GM18909 (cell line): ENCODE measurements around the gene STEAP2.
"Not testable (repeated sequence)": the region's sequence is repeated elsewhere in the genome, so short reads cannot be mapped to it uniquely, and the experiment has no call there.

Experiments used
- ATAC-seq: cut with Tn5 transposase; IDR thresholded peaks from one replicate; pipeline ENCODE4 v1.9.1; 2021; ENCODE audit warnings: mild to moderate bottlenecking; ENCODE audit not compliant: unreplicated experiment, poor library complexity

Gene STEAP2

GRCh38 chr7:90232430-90232829 lies 20.9 kb downstream of the STEAP2 start:
- no peak for ATAC-seq

GRCh38 chr7:90233569-90233968 lies 22.0 kb downstream of the STEAP2 start:
- ATAC-seq: no peak

DNA sequence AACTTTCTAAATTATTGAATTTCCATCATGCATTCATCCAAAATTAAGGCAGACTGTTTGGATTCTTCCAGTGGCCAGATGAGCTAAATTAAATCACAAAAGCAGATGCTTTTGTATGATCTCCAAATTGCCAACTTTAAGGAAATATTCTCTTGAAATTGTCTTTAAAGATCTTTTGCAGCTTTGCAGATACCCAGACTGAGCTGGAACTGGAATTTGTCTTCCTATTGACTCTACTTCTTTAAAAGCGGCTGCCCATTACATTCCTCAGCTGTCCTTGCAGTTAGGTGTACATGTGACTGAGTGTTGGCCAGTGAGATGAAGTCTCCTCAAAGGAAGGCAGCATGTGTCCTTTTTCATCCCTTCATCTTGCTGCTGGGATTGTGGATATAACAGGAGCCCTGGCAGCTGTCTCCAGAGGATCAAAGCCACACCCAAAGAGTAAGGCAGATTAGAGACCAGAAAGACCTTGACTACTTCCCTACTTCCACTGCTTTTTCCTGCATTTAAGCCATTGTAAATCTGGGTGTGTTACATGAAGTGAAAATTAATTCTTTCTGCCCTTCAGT lies 25.3 kb downstream of the STEAP2 start:
- ATAC-seq: no peak

GRCh38 chr7:90238022-90238421 lies 26.5 kb downstream of the STEAP2 start:
- no peak for ATAC-seq

DNA sequence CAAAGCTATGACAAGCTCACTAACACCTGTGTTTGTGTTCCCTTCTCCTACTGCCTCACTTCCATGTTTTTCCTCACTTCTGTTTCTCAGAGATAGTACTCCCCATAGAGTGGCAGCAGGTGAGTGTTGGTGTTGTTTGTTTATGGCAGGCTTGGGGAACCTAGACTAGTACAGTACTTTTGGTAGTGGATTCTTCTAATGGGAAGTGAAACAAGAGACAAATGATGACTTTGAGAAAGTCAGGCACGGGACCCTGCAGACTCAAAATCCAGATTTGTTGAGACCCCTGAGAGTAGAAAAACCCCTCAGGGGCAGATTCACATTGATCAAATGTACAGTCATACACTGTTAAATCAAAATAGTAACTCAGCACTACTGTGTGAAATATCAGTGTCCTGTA lies 27.0 kb downstream of the STEAP2 start:
- peak; percentile 35 for ATAC-seq

DNA sequence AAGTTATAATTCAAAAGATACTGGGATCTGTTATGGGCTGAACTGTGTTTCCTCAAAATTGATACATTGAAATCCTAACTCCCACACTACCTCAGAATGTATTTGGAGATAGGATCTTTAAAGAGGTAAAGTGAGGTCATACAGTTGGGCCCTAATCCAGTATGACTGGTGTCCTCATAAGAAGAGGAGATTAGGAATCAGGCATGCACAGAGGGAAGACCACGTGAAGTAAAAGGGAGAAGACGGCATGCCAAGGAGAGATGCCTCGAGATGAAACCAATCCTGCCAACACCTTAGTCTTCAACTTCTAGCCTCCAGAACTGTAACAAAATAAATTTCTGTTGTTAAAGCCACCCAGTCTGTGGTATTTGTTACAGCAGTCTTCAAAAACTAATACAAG lies 27.5 kb downstream of the STEAP2 start:
- ATAC-seq: no peak

DNA sequence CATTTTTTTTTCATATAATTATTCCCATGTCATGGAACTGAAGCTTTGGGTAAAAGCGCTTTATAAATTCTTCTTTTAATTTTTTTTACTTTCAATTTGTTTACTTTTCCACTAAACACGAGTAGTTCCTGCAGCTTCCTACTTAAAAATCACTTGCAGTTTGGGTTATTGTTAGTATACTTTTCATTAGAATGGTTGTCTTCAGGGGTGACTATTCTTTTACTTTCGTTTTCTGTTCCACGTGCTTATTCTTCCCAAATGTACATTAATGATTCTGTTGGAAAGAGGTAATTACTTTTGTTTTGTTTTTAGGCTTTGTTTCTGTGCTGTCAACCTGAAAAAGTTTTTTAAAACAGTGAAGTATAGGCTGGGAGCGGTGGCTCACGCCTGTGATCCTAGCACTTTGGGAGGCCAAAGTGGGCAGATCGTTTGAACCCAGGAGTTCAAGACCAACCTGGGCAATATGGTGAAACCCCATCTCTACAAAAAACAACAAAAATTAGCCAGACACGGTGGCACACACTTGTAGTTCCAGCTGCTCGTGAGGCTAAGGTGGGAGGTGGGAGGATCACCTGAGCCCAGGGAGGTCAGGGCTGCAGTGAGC lies 28.2 kb downstream of the STEAP2 start:
- ATAC-seq: no peak

GRCh38 chr7:90242369-90243168 lies 31.0 kb downstream of the STEAP2 start:
- ATAC-seq: peak; percentile 77

DNA sequence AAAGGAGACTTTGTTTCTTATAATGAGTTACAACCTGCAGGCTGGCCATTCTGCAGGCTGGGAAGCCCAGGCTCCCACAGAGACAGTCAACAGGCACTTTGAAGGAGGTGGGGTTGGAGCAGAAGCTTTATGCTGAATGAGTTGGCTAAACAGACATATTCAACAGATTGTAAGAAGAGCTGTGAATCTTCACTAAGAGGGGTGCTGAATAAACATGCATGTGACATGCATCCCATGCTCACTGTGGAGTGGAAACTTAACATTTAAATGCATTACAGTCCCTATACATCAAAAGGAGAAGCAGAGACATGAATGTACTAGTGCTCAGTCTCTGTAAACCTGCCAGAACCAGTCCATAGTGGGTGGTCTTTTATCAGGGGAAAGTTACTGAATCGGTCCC lies 32.0 kb downstream of the STEAP2 start:
- no peak for ATAC-seq

DNA sequence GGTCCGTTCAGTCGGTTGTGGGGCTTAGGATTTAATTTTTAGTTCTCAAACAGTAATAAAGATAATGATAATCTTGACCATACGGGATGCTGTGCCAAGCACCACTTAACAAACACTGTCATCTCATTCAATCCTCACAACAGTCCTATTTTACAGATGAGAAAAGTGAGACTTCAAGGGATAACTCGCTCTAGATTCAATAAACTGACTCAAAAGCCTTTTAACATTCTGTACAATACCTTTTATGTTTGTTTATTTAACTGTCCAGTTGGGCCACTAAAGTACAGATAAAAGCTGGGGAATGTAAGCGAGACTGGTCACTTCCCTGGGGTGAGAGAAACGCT lies 33.0 kb downstream of the STEAP2 start:
- ATAC-seq: no peak

GRCh38 chr7:90244909-90245851 lies 33.6 kb downstream of the STEAP2 start, which contains the start of gene CFAP69:
Gene CFAP69, plus strand, starts transcription at chr7:90245174. Its CDS starts 251 bp downstream, at chr7:90245425.
- peak; percentile 79 for ATAC-seq

DNA sequence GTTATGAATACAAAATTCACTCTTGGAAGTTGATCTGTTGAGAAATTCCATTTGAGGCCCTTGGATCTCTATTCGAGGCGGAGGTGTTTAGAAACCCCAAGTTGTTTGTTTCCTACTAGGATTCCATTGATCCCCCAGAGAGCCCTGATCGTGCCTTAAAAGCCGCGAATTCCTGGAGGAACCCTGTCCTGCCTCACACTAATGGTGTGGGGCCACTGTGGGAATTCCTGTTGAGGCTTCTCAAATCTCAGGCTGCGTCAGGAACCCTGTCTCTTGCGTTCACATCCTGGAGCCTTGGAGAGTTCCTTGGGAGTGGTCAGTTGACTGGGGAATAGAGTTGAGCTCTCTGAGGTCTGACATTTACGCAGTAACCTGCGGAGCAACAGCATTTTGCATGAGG lies 34.6 kb downstream of the STEAP2 start:
- ATAC-seq: no peak

DNA sequence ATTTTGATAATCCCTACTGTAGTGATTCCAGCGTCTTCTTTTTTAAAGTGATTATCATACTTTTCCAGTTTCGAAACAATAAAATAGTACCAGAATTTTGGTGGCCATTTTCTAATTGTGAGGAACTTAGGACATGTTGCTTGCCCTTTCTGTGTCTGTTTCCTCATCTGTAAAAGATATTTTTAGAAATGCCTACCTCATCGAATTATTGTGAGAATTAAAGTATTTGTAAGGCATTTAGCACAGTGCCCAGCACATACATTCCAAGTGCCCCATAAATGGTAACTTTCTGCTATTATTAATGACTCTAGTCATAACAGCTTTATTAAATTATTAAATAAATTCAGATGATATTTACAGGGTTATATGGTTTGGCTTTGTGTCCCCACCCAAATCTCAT lies 37.2 kb downstream of the STEAP2 start:
- no peak for ATAC-seq

DNA sequence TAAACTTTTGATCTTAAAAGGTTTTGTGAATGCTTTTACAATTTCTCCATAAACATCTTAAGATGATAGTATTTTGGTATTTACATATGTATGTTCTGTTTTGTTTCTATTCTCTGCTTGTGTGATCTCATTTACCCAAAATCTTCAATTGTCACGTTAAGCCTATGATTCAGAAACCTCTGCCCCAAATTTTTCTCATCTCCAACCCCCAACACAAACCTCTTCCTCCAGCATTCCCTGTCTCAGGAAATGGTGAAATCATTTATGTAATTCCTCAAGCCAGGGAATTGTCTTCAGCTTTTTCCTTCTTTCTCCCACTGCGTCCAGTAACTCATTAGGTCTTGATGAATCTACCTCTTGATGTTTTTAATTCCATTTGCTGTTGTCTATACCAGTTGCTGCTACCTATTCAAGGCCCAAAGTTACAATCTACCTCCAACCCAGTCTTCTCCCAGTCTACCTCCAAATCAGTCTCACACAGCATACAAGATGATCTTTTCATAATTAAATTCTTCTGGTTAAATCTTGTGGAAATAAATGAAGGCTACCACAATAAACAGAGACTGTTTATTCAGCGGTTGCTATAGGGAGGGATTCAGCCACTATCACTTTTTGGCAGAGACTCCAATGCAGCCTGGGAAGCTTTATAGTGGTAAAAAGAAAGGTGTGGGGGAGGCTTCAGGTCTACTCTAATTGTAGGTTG lies 39.2 kb downstream of the STEAP2 start:
- no peak for ATAC-seq

- ATAC-seq: no peak
Measured at GRCh38 chr7:90251304-90251635, 39.7 kb downstream of the STEAP2 start.

DNA sequence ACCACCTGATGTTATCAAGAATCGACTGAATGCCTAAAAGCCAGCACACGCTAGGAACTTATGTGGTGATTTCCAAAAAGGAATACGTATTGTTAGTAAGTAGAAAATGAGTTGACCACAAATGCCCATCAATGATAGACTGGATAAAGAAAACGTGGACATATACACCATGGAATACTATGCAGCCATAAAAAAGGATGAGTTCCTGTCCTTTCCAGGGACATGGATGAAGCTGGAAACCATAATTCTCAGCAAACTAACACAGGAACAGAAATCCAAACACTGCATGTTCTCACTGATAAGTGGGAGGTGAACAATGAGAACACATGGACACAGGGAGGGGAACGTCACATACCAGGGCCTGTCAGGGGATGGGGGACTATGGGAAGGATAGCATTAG lies 44.5 kb downstream of the STEAP2 start:
- not testable (repeated sequence) for ATAC-seq

- ATAC-seq: no peak
Measured at GRCh38 chr7:90256778-90257177, 45.2 kb downstream of the STEAP2 start.

- peak; percentile 61 for ATAC-seq
Measured at GRCh38 chr7:90261441-90261840, 49.9 kb downstream of the STEAP2 start.

GRCh38 chr7:90262438-90262837 lies 50.9 kb downstream of the STEAP2 start:
- ATAC-seq: peak; percentile 90

DNA sequence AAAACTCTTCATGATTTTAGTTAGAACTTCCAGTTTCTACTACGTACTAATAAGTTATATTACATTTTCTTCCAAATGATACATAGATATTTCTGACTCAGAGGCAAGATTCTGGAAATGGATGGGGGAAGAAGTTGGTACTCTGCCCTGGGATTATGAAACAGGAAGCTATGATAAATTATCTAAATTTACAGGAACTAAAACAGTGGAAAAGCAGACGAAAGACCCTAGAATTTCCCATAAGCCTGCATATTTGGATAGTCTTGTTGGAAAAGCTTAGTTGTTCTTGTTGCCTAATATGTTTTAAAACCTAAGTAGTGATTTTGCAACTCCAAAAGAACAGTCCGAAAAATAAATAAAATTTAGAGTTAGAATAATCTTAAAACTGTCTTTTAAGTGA lies 55.3 kb downstream of the STEAP2 start:
- ATAC-seq: no peak
